ENCODE results near the gene ADAT3.
"Not testable (repeated sequence)": the region's sequence is repeated elsewhere in the genome, so short reads cannot be mapped to it uniquely, and the experiment has no call there.

The ADAT3 gene

GRCh38 chr19:1882786-1883692 is 22.2 kb upstream of the ADAT3 start:
- no peak for DNase-seq (ENCODE audit: low read depth)

GRCh38 chr19:1883784-1884183 is 21.4 kb upstream of the ADAT3 start:
- no peak for DNase-seq (ENCODE audit: low read depth)

- DNase-seq (ENCODE audit: low read depth) = no peak
Measured at GRCh38 chr19:1884291-1884718, 20.9 kb upstream of the ADAT3 start.

- DNase-seq (ENCODE audit: low read depth) = no peak
Measured at GRCh38 chr19:1884719-1885334, 20.4 kb upstream of the ADAT3 start.

- DNase-seq (ENCODE audit: low read depth) = peak; percentile 85
Measured at GRCh38 chr19:1885398-1886119, 19.6 kb upstream of the ADAT3 start, which contains the start of gene ABHD17A. Gene ABHD17A (minus strand): TSS chr19:1885496. CDS start chr19:1881566, 3,930 bp downstream.

GRCh38 chr19:1886360-1886759 is 18.8 kb upstream of the ADAT3 start:
- not testable (repeated sequence) for DNase-seq (ENCODE audit: low read depth)

- DNase-seq (ENCODE audit: low read depth) = no peak
Measured at GRCh38 chr19:1888385-1888784, 16.8 kb upstream of the ADAT3 start.

GRCh38 chr19:1889907-1890306 is 15.3 kb upstream of the ADAT3 start:
- DNase-seq (ENCODE audit: low read depth) = no peak

GRCh38 chr19:1893791-1894190 is 11.4 kb upstream of the ADAT3 start:
- no peak for DNase-seq (ENCODE audit: low read depth)

GRCh38 chr19:1896508-1896907 is 8.7 kb upstream of the ADAT3 start:
- DNase-seq (ENCODE audit: low read depth) = no peak

- DNase-seq (ENCODE audit: low read depth) = no peak
Measured at GRCh38 chr19:1901940-1902404, 3.2 kb upstream of the ADAT3 start.

GRCh38 chr19:1902923-1903322 is 2.3 kb upstream of the ADAT3 start:
- DNase-seq (ENCODE audit: low read depth) = no peak

- no peak for DNase-seq (ENCODE audit: low read depth)
Measured at GRCh38 chr19:1904860-1905109, 414 bp upstream of the ADAT3 start.

- no peak for DNase-seq (ENCODE audit: low read depth)
Measured at GRCh38 chr19:1905863-1906375, 720 bp downstream of the ADAT3 start.

GRCh38 chr19:1906985-1907562 is 1.9 kb downstream of the ADAT3 start:
- no peak for DNase-seq (ENCODE audit: low read depth)

- DNase-seq (ENCODE audit: low read depth) = no peak
Measured at GRCh38 chr19:1907563-1908363, 2.6 kb downstream of the ADAT3 start.

GRCh38 chr19:1908364-1908678 is 3.1 kb downstream of the ADAT3 start:
- DNase-seq (ENCODE audit: low read depth) = no peak

- no peak for DNase-seq (ENCODE audit: low read depth)
Measured at GRCh38 chr19:1909761-1910080, 4.5 kb downstream of the ADAT3 start.

- DNase-seq (ENCODE audit: low read depth) = no peak
Measured at GRCh38 chr19:1910177-1910576, 5.0 kb downstream of the ADAT3 start.

- no peak for DNase-seq (ENCODE audit: low read depth)
Measured at GRCh38 chr19:1911098-1911497, 5.9 kb downstream of the ADAT3 start.

- DNase-seq (ENCODE audit: low read depth) = no peak
Measured at GRCh38 chr19:1911995-1912394, 6.8 kb downstream of the ADAT3 start.

All from stromal cell of bone marrow (primary cell).